ENCODE data around the gene PTPRD. TPM values are rescaled to one million over a fixed set of nuclear protein-coding genes. Genes with fewer than 3 reads are reported as not detected.

Gene PTPRD
- total RNA-seq, 3 donors from 2014 or later, result 2.9 to 5.4 (median 3.6) TPM

- Histone ChIP-seq H3K4me1 (no peaks in the 10 kb centered on the region), H3K9me3 (no peaks in the 10 kb centered on the region), H3K27ac (no peak overlapping the region), H3K27me3 (no peaks in the 10 kb centered on the region), H3K4me3 (no peak overlapping the region), H3K36me3 (no peaks in the 10 kb centered on the region)
- DNase-seq (ENCODE audit: low spot score in 2 of 2), result no peak
- TF ChIP-seq POLR2AphosphoS5 (IDR thresholded peaks at IDR 0.05) (no peak), CTCF (IDR thresholded peaks at IDR 0.05) (no peak), POLR2A (IDR thresholded peaks at IDR 0.05) (no peak)
- intact Hi-C loops (cut with DNase I; ENCODE audit: low total_unique reads), result no loop called here
Observed at GRCh38 chr9:8390571-8390970, 2222.2 kb downstream of the PTPRD start.

- Histone ChIP-seq H3K4me1 (no peaks in the 10 kb centered on the region), H3K27ac (no peak overlapping the region), H3K36me3 (no peaks in the 10 kb centered on the region), H3K9me3 (no peaks in the 10 kb centered on the region), H3K27me3 (no peaks in the 10 kb centered on the region), H3K4me3 (no peak overlapping the region)
- DNase-seq (ENCODE audit: low spot score in 2 of 2), result no peak
- TF ChIP-seq POLR2A (IDR thresholded peaks at IDR 0.05) (no peak), POLR2AphosphoS5 (IDR thresholded peaks at IDR 0.05) (no peak), CTCF (IDR thresholded peaks at IDR 0.05) (no peak)
- intact Hi-C loops (cut with DNase I; ENCODE audit: low total_unique reads), result no loop called here
Observed at GRCh38 chr9:8389531-8389930, 2223.3 kb downstream of the PTPRD start.

- intact Hi-C loops (cut with DNase I; ENCODE audit: low total_unique reads), result no loop called here
- H3K36me3 ChIP-seq, result no peaks in the 10 kb centered on the region
- H3K27ac ChIP-seq, result no peak overlapping the region
- no peaks in the 10 kb centered on the region for H3K4me1 ChIP-seq
- DNase-seq (ENCODE audit: low spot score in 2 of 2), result no peak
- no peaks in the 10 kb centered on the region for H3K9me3 ChIP-seq
- H3K4me3 ChIP-seq, result no peak overlapping the region
- no peaks in the 10 kb centered on the region for H3K27me3 ChIP-seq
- no peak for TF ChIP-seq CTCF (IDR thresholded peaks at IDR 0.05)
- TF ChIP-seq POLR2AphosphoS5 (IDR thresholded peaks at IDR 0.05), result no peak
- TF ChIP-seq POLR2A (IDR thresholded peaks at IDR 0.05), result no peak
Observed at GRCh38 chr9:8388132-8388531, 2224.7 kb downstream of the PTPRD start.

GRCh38 chr9:8384091-8384490 is 2228.7 kb downstream of the PTPRD start:
- no peaks in the 10 kb centered on the region for H3K27me3 ChIP-seq
- no peak for DNase-seq (ENCODE audit: low spot score in 2 of 2)
- no peak overlapping the region for H3K27ac ChIP-seq
- no peaks in the 10 kb centered on the region for H3K4me1 ChIP-seq
- intact Hi-C loops (cut with DNase I; ENCODE audit: low total_unique reads), result no loop called here
- no peak for TF ChIP-seq POLR2A (IDR thresholded peaks at IDR 0.05)
- TF ChIP-seq CTCF (IDR thresholded peaks at IDR 0.05), result no peak
- no peak for TF ChIP-seq POLR2AphosphoS5 (IDR thresholded peaks at IDR 0.05)
- no peaks in the 10 kb centered on the region for H3K36me3 ChIP-seq
- H3K4me3 ChIP-seq, result no peak overlapping the region
- H3K9me3 ChIP-seq, result no peaks in the 10 kb centered on the region

GRCh38 chr9:8382777-8383527 is 2229.8 kb downstream of the PTPRD start:
- Histone ChIP-seq H3K9me3 (no peaks in the 10 kb centered on the region), H3K27me3 (no peaks in the 10 kb centered on the region), H3K27ac (no peak overlapping the region), H3K4me1 (no peaks in the 10 kb centered on the region), H3K4me3 (no peak overlapping the region), H3K36me3 (no peaks in the 10 kb centered on the region)
- no peak for DNase-seq (ENCODE audit: low spot score in 2 of 2)
- intact Hi-C loops (cut with DNase I; ENCODE audit: low total_unique reads), result no loop called here
- no peak for TF ChIP-seq CTCF (IDR thresholded peaks at IDR 0.05)
- TF ChIP-seq POLR2A (IDR thresholded peaks at IDR 0.05), result no peak
